ENCODE results near the gene SLC66A2. TPM values are rescaled to one million over a fixed set of nuclear protein-coding genes. Genes with fewer than 3 reads are reported as not detected.
"Not testable (repeated sequence)": the region's sequence is repeated elsewhere in the genome, so short reads cannot be mapped to it uniquely, and the experiment has no call there.

Gene SLC66A2
- total and polyA plus RNA-seq, 2 donors (not counting 1 experiment from before 2014, with no cell fraction given) = 44.4 to 45.1 TPM

- no peak overlapping the region for H3K4me2 ChIP-seq (replicated peaks; ENCODE audit: low read depth, low read length, poor library complexity, severe bottlenecking)
- H3K9me3 ChIP-seq (ENCODE audit: control extremely low read depth in 1 of 3, control insufficient read depth in 2 of 3, insufficient read depth in 1 of 3, low read length in 2 of 3) = peaks cover 0 to 19% (median 0%) of the 10 kb centered on the region in 3 donors
- no peaks in the 10 kb centered on the region for H4K20me1 ChIP-seq (ENCODE audit: control insufficient read depth, insufficient read depth, low read length, poor library complexity, severe bottlenecking)
- no peaks in the 10 kb centered on the region for H3K79me2 ChIP-seq (ENCODE audit: control insufficient read depth, insufficient read depth, low read length)
- no peak overlapping the region for H3K4me3 ChIP-seq (ENCODE audit: control extremely low read depth in 1 of 5, extremely low read depth in 1 of 5, insufficient read depth in 1 of 5, low read depth in 2 of 5, low read length in 4 of 5)
- H3K27ac ChIP-seq (ENCODE audit: low read length in 2 of 2) = no peak overlapping the region
- ChIA-PET POLR2A (no interaction called here), CTCF (no interaction called here)
- H3K27me3 ChIP-seq (replicated peaks in 1 of 4; ENCODE audit: control extremely low read depth in 1 of 4, control insufficient read depth in 3 of 4, insufficient read depth in 4 of 4, low read length in 3 of 4) = peaks cover 0 to 4% (median 0%) of the 10 kb centered on the region in 4 experiments
- no peak overlapping the region for H3K9ac ChIP-seq (ENCODE audit: low read length)
- TF ChIP-seq, protein P1, sequence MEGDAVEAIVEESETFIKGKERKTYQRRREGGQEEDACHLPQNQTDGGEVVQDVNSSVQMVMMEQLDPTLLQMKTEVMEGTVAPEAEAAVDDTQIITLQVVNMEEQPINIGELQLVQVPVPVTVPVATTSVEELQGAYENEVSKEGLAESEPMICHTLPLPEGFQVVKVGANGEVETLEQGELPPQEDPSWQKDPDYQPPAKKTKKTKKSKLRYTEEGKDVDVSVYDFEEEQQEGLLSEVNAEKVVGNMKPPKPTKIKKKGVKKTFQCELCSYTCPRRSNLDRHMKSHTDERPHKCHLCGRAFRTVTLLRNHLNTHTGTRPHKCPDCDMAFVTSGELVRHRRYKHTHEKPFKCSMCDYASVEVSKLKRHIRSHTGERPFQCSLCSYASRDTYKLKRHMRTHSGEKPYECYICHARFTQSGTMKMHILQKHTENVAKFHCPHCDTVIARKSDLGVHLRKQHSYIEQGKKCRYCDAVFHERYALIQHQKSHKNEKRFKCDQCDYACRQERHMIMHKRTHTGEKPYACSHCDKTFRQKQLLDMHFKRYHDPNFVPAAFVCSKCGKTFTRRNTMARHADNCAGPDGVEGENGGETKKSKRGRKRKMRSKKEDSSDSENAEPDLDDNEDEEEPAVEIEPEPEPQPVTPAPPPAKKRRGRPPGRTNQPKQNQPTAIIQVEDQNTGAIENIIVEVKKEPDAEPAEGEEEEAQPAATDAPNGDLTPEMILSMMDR (IDR thresholded peaks at IDR 0.05) = no peak
- TF ChIP-seq EZH2 (IDR thresholded peaks at IDR 0.05; ENCODE audit: borderline replicate concordance, insufficient read depth, low read depth, low read length, poor library complexity, severe bottlenecking) = no peak
- H3K27me3 Mint-ChIP-seq = no peaks in the 10 kb centered on the region
- H3K4me3 Mint-ChIP-seq = no peak overlapping the region
- no peak overlapping the region for H3K27ac Mint-ChIP-seq
- DNase-seq (no peak), ATAC-seq (ENCODE audit: low read depth) (no peak)
- intact Hi-C loops (cut with micrococcal nuclease) = no loop called here
- WGBS (ENCODE audit: insufficient coverage) = 91% methylated on average over 20 of the region's 20 CpGs
- H3K36me3 ChIP-seq (replicated peaks in 1 of 2; ENCODE audit: control extremely low read depth in 1 of 2, control insufficient read depth in 1 of 2, extremely low read depth in 1 of 2, insufficient read depth in 2 of 2, low read length in 1 of 2) = no peaks in the 10 kb centered on the region
- no peak overlapping the region for H2AFZ ChIP-seq (ENCODE audit: insufficient read depth, low read depth, low read length, poor library complexity, severe bottlenecking)
- H3K4me1 ChIP-seq (ENCODE audit: control insufficient read depth in 2 of 2, insufficient read depth in 2 of 2, low read length in 2 of 2) = no peaks in the 10 kb centered on the region
- peaks cover 3% of the 10 kb centered on the region for H3K9me3 Mint-ChIP-seq (ENCODE audit: insufficient read depth)
- H3K4me1 Mint-ChIP-seq = no peaks in the 10 kb centered on the region
These were observed 72.6 kb downstream of the SLC66A2 start for GRCh38 chr18:79878741-79879378.

GRCh38 chr18:79878246-79878645, 73.2 kb downstream of the SLC66A2 start:
- H3K27me3 ChIP-seq (replicated peaks in 1 of 4; ENCODE audit: control extremely low read depth in 1 of 4, control insufficient read depth in 3 of 4, insufficient read depth in 4 of 4, low read length in 3 of 4); ATAC-seq (ENCODE audit: low read depth); H3K79me2 ChIP-seq (ENCODE audit: control insufficient read depth, insufficient read depth, low read length); H3K4me1 Mint-ChIP-seq; H3K9ac ChIP-seq (ENCODE audit: low read length); DNase-seq; intact Hi-C loops (cut with micrococcal nuclease); H3K9me3 Mint-ChIP-seq (ENCODE audit: insufficient read depth); H3K4me2 ChIP-seq (replicated peaks; ENCODE audit: low read depth, low read length, poor library complexity, severe bottlenecking); H3K4me1 ChIP-seq (ENCODE audit: control insufficient read depth in 2 of 2, insufficient read depth in 2 of 2, low read length in 2 of 2); H3K4me3 ChIP-seq (ENCODE audit: control extremely low read depth in 1 of 5, extremely low read depth in 1 of 5, insufficient read depth in 1 of 5, low read depth in 2 of 5, low read length in 4 of 5); H2AFZ ChIP-seq (ENCODE audit: insufficient read depth, low read depth, low read length, poor library complexity, severe bottlenecking); H3K27me3 Mint-ChIP-seq; H3K27ac ChIP-seq (ENCODE audit: low read length in 2 of 2); POLR2A ChIA-PET; H4K20me1 ChIP-seq (ENCODE audit: control insufficient read depth, insufficient read depth, low read length, poor library complexity, severe bottlenecking); CTCF ChIA-PET; H3K27ac Mint-ChIP-seq; H3K36me3 ChIP-seq (replicated peaks in 1 of 2; ENCODE audit: control extremely low read depth in 1 of 2, control insufficient read depth in 1 of 2, extremely low read depth in 1 of 2, insufficient read depth in 2 of 2, low read length in 1 of 2); H3K4me3 Mint-ChIP-seq: not testable (repeated sequence)
- H3K9me3 ChIP-seq (ENCODE audit: control extremely low read depth in 1 of 3, control insufficient read depth in 2 of 3, insufficient read depth in 1 of 3, low read length in 2 of 3) = peaks cover 0 to 23% (median 0%) of the 10 kb centered on the region in 3 donors
- 95% methylated on average over 15 of the region's 25 CpGs for WGBS (ENCODE audit: insufficient coverage)

All from B cell (primary cell).